Calu3 (cell line): ENCODE measurements around the gene MCCD1. TPM values are rescaled to one million over a fixed set of nuclear protein-coding genes. Genes with fewer than 3 reads are reported as not detected.
A peak's percentile ranks its signal among the peaks of the same experiment; 100 is the strongest.

Experiments
- BruUV-seq: library from RNA; stranded (reverse); fragments of 400-500 nt; replicated peaks from 2 replicates; lab custom pipeline; 2021; lab: Mats Ljungman, UMichigan
- CTCF ChIA-PET: fragments of 300-600 bp; sonication (Branson Sonifier 250); formaldehyde crosslinking; loops from one replicate; lab custom pipeline; 2022; ENCODE audit warnings: antibody characterized with exemption; lab: Charles Lee
- DNase-seq: peaks from one replicate; pipeline ENCODE4 v3.0.0; 2022
- H3K27ac Mint-ChIP-seq: one replicate; pipeline ENCODE4 v1.8.0; 2022; ENCODE audit warnings: mixed read lengths; ENCODE audit not compliant: unreplicated experiment
- H3K27me3 Mint-ChIP-seq: one replicate; pipeline ENCODE4 v1.8.0; 2022; ENCODE audit warnings: mixed read lengths; ENCODE audit not compliant: unreplicated experiment
- H3K36me3 Mint-ChIP-seq: one replicate; pipeline ENCODE4 v1.8.0; 2022; ENCODE audit warnings: mild to moderate bottlenecking, moderate library complexity, mixed read lengths; ENCODE audit not compliant: insufficient read depth, unreplicated experiment
- H3K4me1 Mint-ChIP-seq: one replicate; pipeline ENCODE4 v1.8.0; 2022; ENCODE audit warnings: mild to moderate bottlenecking, low read depth, mixed read lengths; ENCODE audit not compliant: unreplicated experiment
- H3K4me3 Mint-ChIP-seq: one replicate; pipeline ENCODE4 v1.8.0; 2022; ENCODE audit warnings: mild to moderate bottlenecking, low read depth, moderate library complexity, mixed read lengths; ENCODE audit not compliant: unreplicated experiment
- H3K9me3 Mint-ChIP-seq: one replicate; pipeline ENCODE4 v1.8.0; 2022; ENCODE audit warnings: low read depth, mixed read lengths; ENCODE audit not compliant: unreplicated experiment
- CTCF ChIP-seq: fragments of 200-600 bp; IDR thresholded peaks from one replicate; pipeline ENCODE4 v1.8.0; 2022; ENCODE audit warnings: antibody characterized with exemption; ENCODE audit not compliant: unreplicated experiment
- intact Hi-C: fragments of 100-400 bp; cut with micrococcal nuclease; formaldehyde crosslinking; loops from one replicate; pipeline ENCODE4 v1.10.0; 2022; ENCODE audit not compliant: unreplicated experiment
- total RNA-seq: library from RNA; stranded (reverse); gene quantifications from 2 replicates; pipeline ENCODE4 v1.2.3, GENCODE V29; 2022

MCCD1 gene
- total RNA-seq, 1 experiment from 2014 or later: not detected

DNA sequence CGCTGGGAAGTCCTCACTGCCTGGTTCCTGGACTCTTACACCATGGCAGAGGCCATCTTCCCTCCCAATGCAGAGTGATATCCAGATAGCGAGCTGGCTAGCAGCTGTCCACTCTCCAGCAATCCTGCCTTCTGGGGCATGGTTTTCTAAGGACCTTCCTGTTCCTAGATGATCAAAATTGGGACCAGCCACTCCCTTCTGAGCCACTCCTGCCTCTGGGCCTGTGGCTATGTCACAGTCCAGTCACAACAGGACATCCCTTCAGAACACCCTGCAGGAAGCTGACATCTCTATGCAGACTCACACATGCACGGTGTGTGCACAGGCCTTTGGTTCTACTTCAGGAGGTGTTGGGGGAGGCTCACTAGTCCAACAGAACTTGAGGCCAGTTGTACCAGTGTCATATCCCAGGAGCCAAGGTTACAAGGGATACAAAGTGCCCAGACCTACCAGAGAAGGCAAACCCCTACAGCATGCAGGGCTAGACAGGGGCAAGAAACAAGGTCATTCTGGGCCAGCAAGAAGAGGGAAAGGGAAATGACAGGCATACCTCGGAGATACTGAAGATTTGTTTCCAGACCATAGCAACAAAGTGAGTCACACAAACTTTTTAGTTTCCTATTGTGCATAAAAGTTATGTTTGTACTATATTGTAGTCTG is 2.7 kb upstream of the MCCD1 start:
- peaks cover 24% of the 10 kb centered on the region for H3K4me1 Mint-ChIP-seq
- no peak overlapping the region for H3K27ac Mint-ChIP-seq
- no peak overlapping the region for H3K4me3 Mint-ChIP-seq
- peaks cover 11% of the 10 kb centered on the region for H3K27me3 Mint-ChIP-seq
- DNase-seq: no peak
- intact Hi-C loops: no loop called here
- no peaks in the 10 kb centered on the region for H3K9me3 Mint-ChIP-seq
- H3K36me3 Mint-ChIP-seq: peaks cover 30% of the 10 kb centered on the region
- TF ChIP-seq CTCF: no peak
- BruUV-seq: no TSS peak
- CTCF ChIA-PET: interaction anchor here (0.8 kb wide), 1 partner anchor 15 kb away, joined by 7 read pairs; the partner anchor contains the start of gene DDX39B

GRCh38 chr6:31528307-31528777 is 420 bp upstream of the MCCD1 start:
- Mint-ChIP-seq H3K4me1 (peaks cover 32% of the 10 kb centered on the region), H3K36me3 (peaks cover 53% of the 10 kb centered on the region), H3K27ac (peak overlapping the region; percentile 22), H3K9me3 (no peaks in the 10 kb centered on the region), H3K27me3 (no peaks in the 10 kb centered on the region), H3K4me3 (no peak overlapping the region)
- intact Hi-C loops: no loop called here
- no peak for DNase-seq
- BruUV-seq: no TSS peak
- CTCF ChIA-PET: interaction anchor here (1.8 kb wide), 1 partner anchor 13 kb away, joined by 11 read pairs; the partner anchor contains the start of gene DDX39B
- no peak for TF ChIP-seq CTCF

DNA sequence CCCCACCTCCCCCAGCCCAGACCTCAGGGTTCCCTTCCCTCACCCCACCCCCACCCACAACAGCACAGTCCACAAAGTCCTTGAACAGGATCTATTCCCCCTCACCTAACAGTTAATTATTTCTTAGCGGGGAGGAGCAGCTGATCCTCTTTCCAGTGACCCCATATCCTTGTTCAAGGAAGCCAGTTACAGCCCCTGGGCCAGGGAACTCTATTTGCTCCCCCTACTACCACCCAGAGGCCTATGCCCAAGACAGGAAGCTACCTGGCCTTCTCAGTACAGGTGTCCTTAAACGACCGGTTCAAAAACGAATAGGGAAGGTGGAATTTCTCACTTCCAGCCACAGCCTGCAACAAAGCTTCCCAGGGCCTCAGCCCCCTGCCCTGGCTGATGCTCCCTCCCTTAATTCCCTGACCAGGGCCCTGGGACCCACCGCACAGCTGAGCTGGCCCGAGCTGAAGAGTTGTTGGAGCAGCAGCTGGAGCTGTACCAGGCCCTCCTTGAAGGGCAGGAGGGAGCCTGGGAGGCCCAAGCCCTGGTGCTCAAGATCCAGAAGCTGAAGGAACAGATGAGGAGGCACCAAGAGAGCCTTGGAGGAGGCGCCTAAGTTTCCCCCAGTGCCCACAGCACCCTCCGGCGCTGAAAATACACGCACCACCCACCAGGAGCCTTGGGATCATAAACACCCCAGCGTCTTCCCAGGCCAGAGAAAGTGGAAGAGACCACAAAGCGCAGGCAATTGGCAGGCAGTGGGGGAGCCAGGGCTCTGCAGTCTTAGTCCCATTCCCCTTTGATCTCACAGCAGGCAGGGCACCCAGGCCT is 778 bp downstream of the MCCD1 start:
- Mint-ChIP-seq H3K36me3 (peaks cover 65% of the 10 kb centered on the region), H3K9me3 (no peaks in the 10 kb centered on the region), H3K4me3 (no peak overlapping the region), H3K4me1 (peaks cover 32% of the 10 kb centered on the region), H3K27ac (peak overlapping the region; percentile 22), H3K27me3 (no peaks in the 10 kb centered on the region)
- CTCF ChIA-PET: interaction anchor here (0.6 to 1.8 kb wide), 2 partner anchors 9 to 12 kb away, joined by 3 to 11 read pairs; partner anchors contain the start of gene DDX39B
- intact Hi-C loops: no loop called here
- no TSS peak for BruUV-seq
- no peak for TF ChIP-seq CTCF
- DNase-seq: no peak

GRCh38 chr6:31530659-31531058 is 1.9 kb downstream of the MCCD1 start:
- CTCF ChIA-PET: interaction anchor here (0.7 kb wide), 1 partner anchor 21 kb away, joined by 6 read pairs; no protein-coding TSS in a partner anchor

More at GRCh38 chr6:31530659-31531058, 1.9 kb downstream of the MCCD1 start:
- Mint-ChIP-seq H3K36me3 (peaks cover 76% of the 10 kb centered on the region), H3K27ac (peak overlapping the region; percentile 22), H3K27me3 (no peaks in the 10 kb centered on the region), H3K4me3 (no peak overlapping the region), H3K4me1 (peaks cover 37% of the 10 kb centered on the region), H3K9me3 (no peaks in the 10 kb centered on the region)
- no peak for DNase-seq
- intact Hi-C loops: no loop called here
- BruUV-seq: TSS peak; percentile 1
- no peak for TF ChIP-seq CTCF
